ENCODE measurements around the gene OR52H1.

DNA sequence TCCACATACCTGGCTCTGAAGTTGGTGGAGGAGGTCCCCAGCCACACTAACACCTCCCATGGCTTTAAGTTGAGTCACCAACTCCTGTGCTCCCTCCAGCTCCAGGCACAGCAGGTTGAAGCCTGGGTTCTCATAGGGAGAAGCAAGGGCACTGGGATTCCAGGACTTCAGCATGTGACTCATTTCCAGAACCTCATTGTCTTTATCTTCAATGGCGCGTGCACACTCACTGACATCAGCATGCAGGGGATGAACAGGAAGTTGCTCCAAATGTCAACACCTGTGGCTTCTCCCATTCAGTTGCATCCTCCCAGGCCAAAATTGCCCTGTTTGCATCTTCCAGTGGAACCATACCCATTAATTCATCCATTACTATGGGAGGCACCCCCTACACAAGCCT is 26.0 kb downstream of the OR52H1 start:
- no peak for TF ChIP-seq STAT5B (CRISPR knock-in tag; IDR thresholded peaks at IDR 0.05)
- TF ChIP-seq MITF (IDR thresholded peaks at IDR 0.05) = no peak
- no peak for TF ChIP-seq MYC (IDR thresholded peaks at IDR 0.05; ENCODE audit: low read depth, low read length)
- TF ChIP-seq MYC (CRISPR knock-in tag; IDR thresholded peaks at IDR 0.05; ENCODE audit: borderline replicate concordance, low read depth) = no peak
- no peak for TF ChIP-seq RNF2 (IDR thresholded peaks at IDR 0.05)
- no peak for TF ChIP-seq FOS (IDR thresholded peaks at IDR 0.05; ENCODE audit: extremely low read depth, insufficient read length)
- TF ChIP-seq VEZF1 (CRISPR knock-in tag; IDR thresholded peaks at IDR 0.05) = no peak
- no peak for TF ChIP-seq CTCF (IDR thresholded peaks at IDR 0.05 in 2 of 3, conservative IDR thresholded peaks at IDR 0.05 in 1 of 3; ENCODE audit: insufficient read depth in 2 of 3, low read depth in 1 of 3, low read length in 3 of 3)
- TF ChIP-seq, protein P1, sequence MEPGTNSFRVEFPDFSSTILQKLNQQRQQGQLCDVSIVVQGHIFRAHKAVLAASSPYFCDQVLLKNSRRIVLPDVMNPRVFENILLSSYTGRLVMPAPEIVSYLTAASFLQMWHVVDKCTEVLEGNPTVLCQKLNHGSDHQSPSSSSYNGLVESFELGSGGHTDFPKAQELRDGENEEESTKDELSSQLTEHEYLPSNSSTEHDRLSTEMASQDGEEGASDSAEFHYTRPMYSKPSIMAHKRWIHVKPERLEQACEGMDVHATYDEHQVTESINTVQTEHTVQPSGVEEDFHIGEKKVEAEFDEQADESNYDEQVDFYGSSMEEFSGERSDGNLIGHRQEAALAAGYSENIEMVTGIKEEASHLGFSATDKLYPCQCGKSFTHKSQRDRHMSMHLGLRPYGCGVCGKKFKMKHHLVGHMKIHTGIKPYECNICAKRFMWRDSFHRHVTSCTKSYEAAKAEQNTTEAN (CRISPR knock-in tag; IDR thresholded peaks at IDR 0.05) = no peak
